Measurements from ENCODE around the gene SC5D. TPM values are rescaled to one million over a fixed set of nuclear protein-coding genes. Genes with fewer than 3 reads are reported as not detected.

SC5D gene
- total RNA-seq, 4 donors from 2014 or later = 16.3 to 43.4 (median 29.8) TPM

GRCh38 chr11:121321614-121322243 is 29.2 kb downstream of the SC5D start:
- Histone ChIP-seq H3K9me3 (no peaks in the 10 kb centered on the region), H3K27me3 (peaks cover 3% of the 10 kb centered on the region), H3K36me3 (no peaks in the 10 kb centered on the region), H3K4me1 (no peaks in the 10 kb centered on the region), H3K4me3 (no peak overlapping the region), H3K27ac (no peak overlapping the region)
- DNase-seq (ENCODE audit: low spot score in 2 of 2) = no peak
- 29% methylated on average over 7 of the region's 7 CpGs for WGBS
- no peak for TF ChIP-seq POLR2A (IDR thresholded peaks at IDR 0.05)
- TF ChIP-seq CTCF (IDR thresholded peaks at IDR 0.05) = no peak
- no peak for TF ChIP-seq POLR2AphosphoS5 (IDR thresholded peaks at IDR 0.05)
- TF ChIP-seq EP300 (IDR thresholded peaks at IDR 0.05) = no peak

GRCh38 chr11:121323046-121323607 is 30.6 kb downstream of the SC5D start:
- Histone ChIP-seq H3K27me3 (peaks cover 3% of the 10 kb centered on the region), H3K9me3 (no peaks in the 10 kb centered on the region), H3K4me3 (no peak overlapping the region), H3K36me3 (no peaks in the 10 kb centered on the region), H3K27ac (no peak overlapping the region), H3K4me1 (no peaks in the 10 kb centered on the region)
- DNase-seq (ENCODE audit: low spot score in 2 of 2) = no peak
- 64% methylated on average over 6 of the region's 6 CpGs for WGBS
- TF ChIP-seq EP300 (IDR thresholded peaks at IDR 0.05) (no peak), POLR2A (IDR thresholded peaks at IDR 0.05) (no peak), CTCF (IDR thresholded peaks at IDR 0.05) (no peak), POLR2AphosphoS5 (IDR thresholded peaks at IDR 0.05) (no peak)

GRCh38 chr11:121326230-121326629 is 33.7 kb downstream of the SC5D start:
- no peaks in the 10 kb centered on the region for H3K9me3 ChIP-seq
- whole genome bisulfite sequencing = 57% methylated on average over 4 of the region's 4 CpGs
- no peaks in the 10 kb centered on the region for H3K4me1 ChIP-seq
- H3K36me3 ChIP-seq = no peaks in the 10 kb centered on the region
- no peak for TF ChIP-seq POLR2A (IDR thresholded peaks at IDR 0.05)
- TF ChIP-seq EP300 (IDR thresholded peaks at IDR 0.05) = no peak
- TF ChIP-seq POLR2AphosphoS5 (IDR thresholded peaks at IDR 0.05) = no peak
- no peak for TF ChIP-seq CTCF (IDR thresholded peaks at IDR 0.05)
- H3K4me3 ChIP-seq = no peak overlapping the region
- DNase-seq (ENCODE audit: low spot score in 2 of 2) = no peak
- H3K27ac ChIP-seq = no peak overlapping the region
- H3K27me3 ChIP-seq = peaks cover 4% of the 10 kb centered on the region

- TF ChIP-seq EP300 (IDR thresholded peaks at IDR 0.05) (no peak), CTCF (IDR thresholded peaks at IDR 0.05) (no peak), POLR2A (IDR thresholded peaks at IDR 0.05) (no peak), POLR2AphosphoS5 (IDR thresholded peaks at IDR 0.05) (no peak)
- DNase-seq (ENCODE audit: low spot score in 2 of 2) = no peak
- H3K9me3 ChIP-seq = no peaks in the 10 kb centered on the region
- 48% methylated on average over 1 of the region's 1 CpG for WGBS
- H3K4me1 ChIP-seq = no peaks in the 10 kb centered on the region
- no peak overlapping the region for H3K27ac ChIP-seq
- no peak overlapping the region for H3K4me3 ChIP-seq
- no peaks in the 10 kb centered on the region for H3K36me3 ChIP-seq
- H3K27me3 ChIP-seq = peaks cover 4% of the 10 kb centered on the region
Measured at GRCh38 chr11:121327553-121327952, 35.0 kb downstream of the SC5D start.

- H3K4me1 ChIP-seq = no peaks in the 10 kb centered on the region
- WGBS = 84% methylated on average over 16 of the region's 16 CpGs
Measured at GRCh38 chr11:121328176-121328966, 35.8 kb downstream of the SC5D start.

More at GRCh38 chr11:121328176-121328966, 35.8 kb downstream of the SC5D start:
- Histone ChIP-seq H3K4me3 (no peak overlapping the region), H3K27ac (no peak overlapping the region), H3K36me3 (no peaks in the 10 kb centered on the region), H3K27me3 (peaks cover 4% of the 10 kb centered on the region), H3K9me3 (no peaks in the 10 kb centered on the region)
- no peak for DNase-seq (ENCODE audit: low spot score in 2 of 2)
- TF ChIP-seq CTCF (IDR thresholded peaks at IDR 0.05) (no peak), POLR2A (IDR thresholded peaks at IDR 0.05) (no peak), POLR2AphosphoS5 (IDR thresholded peaks at IDR 0.05) (no peak), EP300 (IDR thresholded peaks at IDR 0.05) (no peak)
